Neutrophil (primary cell): ENCODE results near the gene RMND1.

Experiments used
- H3K27ac ChIP-seq: fragments of 200-600 bp; sonication (generic); 2 replicates; pipeline ENCODE4 v1.5.1; 2016; ENCODE audit warnings: mild to moderate bottlenecking, moderate library complexity
- H3K27me3 ChIP-seq: fragments of 200-600 bp; sonication (generic); 2 replicates; pipeline ENCODE4 v1.6.0; 2016; ENCODE audit warnings: mild to moderate bottlenecking
- H3K36me3 ChIP-seq: fragments of 200-600 bp; sonication (generic); 2 replicates; pipeline ENCODE4 v1.5.1; 2017
- H3K4me1 ChIP-seq, 2 experiments: fragments of 200-600 bp in 1 of 2; sonication (generic) in 1 of 2; 1 replicate in 1 of 2; 2 replicates in 1 of 2; pipeline versions ENCODE4 v1.5.1 to v1.6.1; 2013 to 2016; ENCODE audit warnings: low read depth in 1 of 2, low read length in 1 of 2, mild to moderate bottlenecking in 1 of 2, moderate library complexity in 1 of 2; ENCODE audit not compliant: control insufficient read depth in 1 of 2, insufficient read depth in 1 of 2
- H3K4me3 ChIP-seq, 2 experiments: fragments of 200-600 bp in 1 of 2; sonication (generic) in 1 of 2; 1 replicate in 1 of 2; 2 replicates in 1 of 2; pipeline ENCODE4 v1.5.1; 2013 to 2016; ENCODE audit warnings: low read depth in 1 of 2, low read length in 1 of 2, mild to moderate bottlenecking in 1 of 2, moderate library complexity in 1 of 2
- H3K9me3 ChIP-seq: fragments of 200-600 bp; sonication (generic); 2 replicates; pipeline ENCODE4 v1.5.1; 2016
- CTCF ChIP-seq: fragments of 200-600 bp; sonication (generic); IDR thresholded peaks from 2 replicates; pipeline ENCODE4 v1.5.1; 2016; ENCODE audit warnings: antibody characterized with exemption

RMND1 gene

GRCh38 chr6:151494936-151495320, 43.0 kb upstream of the RMND1 start:
- no peaks in the 10 kb centered on the region for H3K36me3 ChIP-seq
- H3K9me3 ChIP-seq, result no peaks in the 10 kb centered on the region
- no peak for TF ChIP-seq CTCF
- peaks cover 13% of the 10 kb centered on the region for H3K27me3 ChIP-seq
- peak overlapping the region; percentile 79 to 83 for H3K4me3 ChIP-seq
- peaks cover 55 to 56% of the 10 kb centered on the region in 2 experiments for H3K4me1 ChIP-seq
- H3K27ac ChIP-seq, result peak overlapping the region; percentile 85

GRCh38 chr6:151494235-151494935, 42.5 kb upstream of the RMND1 start:
- peaks cover 50 to 51% of the 10 kb centered on the region in 2 experiments for H3K4me1 ChIP-seq
- no peaks in the 10 kb centered on the region for H3K9me3 ChIP-seq
- no peak for TF ChIP-seq CTCF
- H3K36me3 ChIP-seq, result no peaks in the 10 kb centered on the region
- peak overlapping the region; percentile 79 to 83 for H3K4me3 ChIP-seq
- H3K27me3 ChIP-seq, result peaks cover 13% of the 10 kb centered on the region
- peak overlapping the region; percentile 85 for H3K27ac ChIP-seq

GRCh38 chr6:151493804-151494234, 41.9 kb upstream of the RMND1 start, which contains the start of gene CCDC170:
Gene CCDC170 (plus strand): TSS chr6:151494017. CDS start chr6:151494129, 112 bp downstream.
- no peaks in the 10 kb centered on the region for H3K9me3 ChIP-seq
- H3K27me3 ChIP-seq, result peaks cover 13% of the 10 kb centered on the region
- peaks cover 44 to 45% of the 10 kb centered on the region in 2 experiments for H3K4me1 ChIP-seq
- TF ChIP-seq CTCF, result no peak
- H3K4me3 ChIP-seq, result peak within 1 kb of the TSS; percentile 79 to 83
- peak within 1 kb of the TSS; percentile 85 for H3K27ac ChIP-seq
- no peaks in the 10 kb centered on the region for H3K36me3 ChIP-seq

GRCh38 chr6:151493161-151493803, 41.4 kb upstream of the RMND1 start:
- Histone ChIP-seq H3K4me3 (peak overlapping the region; percentile 79 to 83), H3K4me1 (peaks cover 38 to 40% of the 10 kb centered on the region in 2 experiments), H3K27ac (peak overlapping the region; percentile 85), H3K9me3 (no peaks in the 10 kb centered on the region), H3K27me3 (peaks cover 13% of the 10 kb centered on the region), H3K36me3 (no peaks in the 10 kb centered on the region)
- TF ChIP-seq CTCF, result no peak

GRCh38 chr6:151490996-151491395, 39.1 kb upstream of the RMND1 start:
- Histone ChIP-seq H3K27ac (no peak overlapping the region), H3K9me3 (no peaks in the 10 kb centered on the region), H3K4me1 (peaks cover 20 to 21% of the 10 kb centered on the region in 2 experiments), H3K27me3 (peaks cover 13% of the 10 kb centered on the region), H3K4me3 (no peak overlapping the region), H3K36me3 (no peaks in the 10 kb centered on the region)
- TF ChIP-seq CTCF, result no peak
